H1 (cell line): ENCODE results near the gene SENP3. TPM values are rescaled to one million over a fixed set of nuclear protein-coding genes. Genes with fewer than 3 reads are reported as not detected.

Experiments
- CTCF ChIA-PET: fragments of 300-600 bp; sonication (Branson Sonifier 250); formaldehyde crosslinking; loops from one replicate; lab custom pipeline; 2021; ENCODE audit not compliant: partially characterized antibody; lab: Charles Lee
- POLR2A ChIA-PET: fragments of 300-600 bp; sonication (Branson Sonifier 250); formaldehyde crosslinking; loops from one replicate; lab custom pipeline; 2021; ENCODE audit warnings: inconsistent platforms; ENCODE audit not compliant: partially characterized antibody; lab: Charles Lee
- DNase-seq, 2 experiments: peaks; one replicate each; pipeline versions ENCODE4 v3.0.0 to v3.0.0-alpha.2; 2010 to 2022; ENCODE audit warnings: low spot score in 2 of 2, low read depth in 1 of 2, mixed read lengths in 1 of 2
- FAIRE-seq: peaks from 2 replicates; lab custom pipeline; 2011; peaks lifted over from hg19 to GRCh38; lab: Jason Lieb, UNC
- H2AFZ ChIP-seq: 2 replicates; pipeline ENCODE4 v1.8.1; 2012; ENCODE audit warnings: low read length, inconsistent platforms
- H2AK5ac ChIP-seq: 2 replicates; pipeline ENCODE4 v1.6.1; 2013; ENCODE audit warnings: low read depth, low read length
- H2BK120ac ChIP-seq: replicated peaks from 2 replicates; pipeline ENCODE3; 2013; ENCODE audit warnings: low read depth, low read length, inconsistent platforms
- H2BK12ac ChIP-seq: 2 replicates; pipeline ENCODE4 v1.6.1; 2013; ENCODE audit warnings: low read depth, low read length
- H2BK15ac ChIP-seq: 2 replicates; pipeline ENCODE4 v1.6.1; 2013; ENCODE audit warnings: low read length
- H2BK20ac ChIP-seq: 2 replicates; pipeline ENCODE4 v1.6.1; 2013; ENCODE audit warnings: low read length
- H2BK5ac ChIP-seq: 2 replicates; pipeline ENCODE4 v1.6.1; 2013; ENCODE audit warnings: low read depth, low read length
- H3K14ac ChIP-seq: 2 replicates; pipeline ENCODE4 v1.6.1; 2013; ENCODE audit warnings: inconsistent platforms; ENCODE audit not compliant: insufficient read length
- H3K18ac ChIP-seq: 2 replicates; pipeline ENCODE4 v1.6.1; 2013; ENCODE audit warnings: low read length; ENCODE audit errors: extremely low read depth
- H3K23ac ChIP-seq: 2 replicates; pipeline ENCODE4 v1.6.1; 2013; ENCODE audit warnings: inconsistent platforms; ENCODE audit not compliant: insufficient read length
- H3K23me2 ChIP-seq: 2 replicates; pipeline ENCODE4 v1.6.1; 2013; ENCODE audit warnings: low read depth, low read length
- H3K27ac ChIP-seq: 2 replicates; pipeline ENCODE4 v1.6.1; 2011; ENCODE audit warnings: low read depth, low read length, inconsistent platforms
- H3K27me3 ChIP-seq, 4 experiments: replicated peaks in 1 of 4; 1 replicate in 1 of 4; 2 replicates in 3 of 4; pipeline versions ENCODE4 v1.6.1 to v1.8.1; 2011 to 2013; ENCODE audit warnings: low read length in 3 of 4, mild to moderate bottlenecking in 3 of 4, inconsistent platforms in 2 of 4, mixed read lengths in 2 of 4, moderate library complexity in 1 of 4; ENCODE audit not compliant: control insufficient read depth in 3 of 4, insufficient read depth in 3 of 4; ENCODE audit errors: extremely low read depth in 1 of 4
- H3K36me3 ChIP-seq, 4 experiments: 2 replicates each; pipeline versions ENCODE4 v1.6.1 to v1.8.1; 2011 to 2013; ENCODE audit warnings: mild to moderate bottlenecking in 4 of 4, low read length in 3 of 4, moderate library complexity in 2 of 4, control low read depth in 1 of 4, inconsistent platforms in 1 of 4; ENCODE audit not compliant: insufficient read depth in 4 of 4, control insufficient read depth in 2 of 4
- H3K4ac ChIP-seq: replicated peaks from 2 replicates; pipeline ENCODE3; 2013; ENCODE audit warnings: low read length, low read depth, mixed read lengths, inconsistent platforms; ENCODE audit not compliant: insufficient read length
- H3K4me1 ChIP-seq, 4 experiments: replicated peaks in 1 of 4; 1 replicate in 1 of 4; 2 replicates in 3 of 4; pipeline versions ENCODE4 v1.6.1 to v1.8.1; 2011 to 2013; ENCODE audit warnings: low read length in 3 of 4, inconsistent platforms in 2 of 4, mixed read lengths in 1 of 4; ENCODE audit not compliant: insufficient read depth in 4 of 4, control insufficient read depth in 3 of 4
- H3K4me2 ChIP-seq, 2 experiments: 2 replicates each; pipeline versions ENCODE4 v1.6.1 to v1.8.1; 2011 to 2013; ENCODE audit warnings: low read depth in 2 of 2, low read length in 2 of 2, control low read depth in 1 of 2, inconsistent platforms in 1 of 2, mild to moderate bottlenecking in 1 of 2; ENCODE audit not compliant: insufficient read depth in 1 of 2
- H3K4me3 ChIP-seq, 4 experiments: fragments of 200-600, 300-600 bp in 1 of 4; sonication (generic), shearing (Covaris generic), sonication (Bioruptor Twin) in 1 of 4; 2 replicates each; pipeline versions ENCODE4 v1.5.1 to v1.8.1; 2011 to 2016; ENCODE audit warnings: low read length in 4 of 4, low read depth in 3 of 4, control low read depth in 2 of 4, inconsistent platforms in 2 of 4, mild to moderate bottlenecking in 2 of 4, mixed read lengths in 1 of 4, moderate library complexity in 1 of 4; ENCODE audit not compliant: insufficient read depth in 2 of 4; ENCODE audit errors: extremely low read depth in 1 of 4
- H3K56ac ChIP-seq: replicated peaks from 2 replicates; pipeline ENCODE3; 2013; ENCODE audit warnings: low read depth, mild to moderate bottlenecking, mixed read lengths, low read length, inconsistent platforms; ENCODE audit not compliant: insufficient read length
- H3K79me1 ChIP-seq: 2 replicates; pipeline ENCODE4 v1.6.1; 2013; ENCODE audit warnings: low read depth, low read length, control low read depth
- H3K79me2 ChIP-seq, 2 experiments: 2 replicates each; pipeline versions ENCODE4 v1.6.1 to v1.8.1; 2012 to 2013; ENCODE audit warnings: low read length in 2 of 2, mild to moderate bottlenecking in 2 of 2, inconsistent platforms in 1 of 2; ENCODE audit not compliant: insufficient read depth in 2 of 2, control insufficient read depth in 1 of 2
- H3K9ac ChIP-seq, 4 experiments: replicated peaks in 1 of 4; 1 replicate in 1 of 4; 2 replicates in 3 of 4; pipeline versions ENCODE4 v1.6.1 to v1.8.1; 2011 to 2013; ENCODE audit warnings: low read depth in 3 of 4, low read length in 3 of 4, control low read depth in 2 of 4, mild to moderate bottlenecking in 2 of 4, moderate library complexity in 2 of 4, inconsistent platforms in 1 of 4; ENCODE audit errors: extremely low read depth in 1 of 4
- H3K9me3 ChIP-seq, 2 experiments: 2 replicates each; pipeline versions ENCODE4 v1.6.1 to v1.8.1; 2012 to 2013; ENCODE audit warnings: mild to moderate bottlenecking in 2 of 2, moderate library complexity in 2 of 2, control low read depth in 1 of 2, inconsistent platforms in 1 of 2, low read depth in 1 of 2, low read length in 1 of 2, mixed read lengths in 1 of 2; ENCODE audit not compliant: insufficient read depth in 2 of 2
- H4K20me1 ChIP-seq, 2 experiments: replicated peaks in 1 of 2; 2 replicates each; pipeline versions ENCODE3 to v1.8.1; 2011 to 2013; ENCODE audit warnings: inconsistent platforms in 2 of 2, low read length in 2 of 2, mild to moderate bottlenecking in 1 of 2; ENCODE audit not compliant: insufficient read depth in 2 of 2, control insufficient read depth in 1 of 2
- H4K5ac ChIP-seq: 2 replicates; pipeline ENCODE4 v1.6.1; 2013; ENCODE audit warnings: low read length, low read depth, mixed read lengths, inconsistent platforms; ENCODE audit not compliant: insufficient read length
- H4K8ac ChIP-seq: 2 replicates; pipeline ENCODE4 v1.8.0; 2013; ENCODE audit warnings: mild to moderate bottlenecking, moderate library complexity, low read length, inconsistent platforms; ENCODE audit not compliant: insufficient read depth; ENCODE audit errors: extremely low read depth
- H4K91ac ChIP-seq: replicated peaks from 2 replicates; pipeline ENCODE3; 2013; ENCODE audit warnings: low read length, mixed read lengths, inconsistent platforms; ENCODE audit not compliant: insufficient read length
- EP300 ChIP-seq, 2 experiments: IDR thresholded peaks; 1 replicate in 1 of 2; 2 replicates in 1 of 2; pipeline ENCODE4 v1.6.1; 2011 to 2012; ENCODE audit warnings: low read depth in 2 of 2, low read length in 2 of 2, mild to moderate bottlenecking in 2 of 2, borderline replicate concordance in 1 of 2, inconsistent platforms in 1 of 2, moderate library complexity in 1 of 2
- MAX ChIP-seq: IDR thresholded peaks from 2 replicates; pipeline ENCODE4 v1.6.1; 2012; ENCODE audit warnings: inconsistent platforms
- RFX5 ChIP-seq: IDR thresholded peaks from 2 replicates; pipeline ENCODE4 v1.6.1; 2011; ENCODE audit warnings: low read depth, low read length, improper control_type of control experiment, borderline replicate concordance
- WGBS, 2 experiments: shearing (Covaris generic) in 1 of 2; methylation state at CpG; one replicate each; pipeline versions ENCODE4 v1.1.6 to v1.1.7; 2013 to 2015; ENCODE audit warnings: low lambda C conversion rate in 2 of 2, mixed read lengths in 2 of 2, inconsistent platforms in 1 of 2, low coverage in 1 of 2, missing lambda C conversion rate in 1 of 2; ENCODE audit not compliant: insufficient replicate concordance in 2 of 2, insufficient coverage in 1 of 2, insufficient read length in 1 of 2; ENCODE audit errors: extremely low coverage in 1 of 2, missing lambda C conversion rate in 1 of 2; 5-methylcytosine and 5-hydroxymethylcytosine counted together
- polyA plus RNA-seq, 7 experiments: library from polyadenylated mRNA; depleted of rRNA in 3 of 7; stranded (reverse) in 5 of 7; unstranded in 2 of 7; fragments of >200 nt in 5 of 7; fragments of 200-250 nt in 2 of 7; gene quantifications; 1 replicate in 5 of 7; 2 replicates in 1 of 7; 4 replicates in 1 of 7; pipeline versions ENCODE4 v1.2.1 to v1.2.3, GENCODE V29; 2011 to 2013; ENCODE audit warnings: missing spikeins in 2 of 7, mixed read lengths in 2 of 7
- total RNA-seq: library from RNA; stranded (reverse); fragmentation: NEBNext Ultra II Directional; extraction: Animal tissue kit (Norgen Biotek cat#: 25700); gene quantifications from 2 replicates; pipeline ENCODE4 v1.2.1, GENCODE V29; 2021

SENP3 gene
- total and polyA plus RNA-seq, 2 of the 8 experiments (the other 6 are each of a cell fraction or from before 2014, with no cell fraction given), result 86.2 to 129 TPM

GRCh38 chr17:7557147-7557764, 4.5 kb upstream of the SENP3 start:
- FAIRE-seq (no peak), DNase-seq (no peak)
- Histone ChIP-seq H3K23me2 (peaks cover 2% of the 10 kb centered on the region; the same call in 1 of the 2 replicates), H4K20me1 (peaks cover 0 to 3% of the 10 kb centered on the region in 2 experiments), H3K9ac (no peak overlapping the region), H3K4me2 (peak overlapping the region; percentile 34 to 61), H2BK5ac (peak overlapping the region; percentile 39; the same call in 1 of the 2 replicates), H2AK5ac (no peak overlapping the region; the same call in 1 of the 2 replicates), H3K27ac (no peak overlapping the region), H2BK12ac (peak overlapping the region; percentile 43; the same call in 1 of the 2 replicates), H2BK120ac (no peak overlapping the region), H3K27me3 (no peaks in the 10 kb centered on the region), H3K4me3 (peak overlapping the region in 1 of 4 experiments; percentile 34; a peak in 1 of 8 replicates), H3K18ac (peak overlapping the region; percentile 32; the same call in 1 of the 2 replicates), H3K56ac (no peak overlapping the region), H4K5ac (peak overlapping the region; percentile 55), H2AFZ (no peak overlapping the region), H4K8ac (peak overlapping the region; percentile 46; the same call in 1 of the 2 replicates), H2BK15ac (peak overlapping the region; percentile 61; the same call in 1 of the 2 replicates), H2BK20ac (0 out of 2 replicates have a peak overlapping the region, but pooled peaks have one; percentile 13), H3K4ac (peak overlapping the region; percentile 66), H4K91ac (no peak overlapping the region), H3K4me1 (peaks cover 11 to 37% (median 23%) of the 10 kb centered on the region in 4 experiments), H3K9me3 (no peaks in the 10 kb centered on the region), H3K14ac (no peak overlapping the region), H3K79me1 (no peaks in the 10 kb centered on the region; the same call in 1 of the 2 replicates), H3K79me2 (peaks cover 0 to 3% of the 10 kb centered on the region in 2 experiments; a peak in 2 of 4 replicates), H3K36me3 (no peaks in the 10 kb centered on the region), H3K23ac (no peak overlapping the region)
- WGBS, 2 experiments, result 57 to 100% methylated on average over 1 to 14 of the region's 19 CpGs
- CTCF ChIA-PET, result interaction anchor here (0.6 to 12.7 kb wide), 14 partner anchors 9 to 338 kb away, joined by 3 to 251 read pairs (median 4); partner anchors contain the start of genes SLC2A4, SOX15, TP53 and WRAP53
- no peak for TF ChIP-seq RFX5
- no peak for TF ChIP-seq EP300 (IDR thresholded peaks at IDR 0.05; ENCODE audit: borderline replicate concordance in 1 of 2, low read depth in 2 of 2, low read length in 2 of 2)
- TF ChIP-seq MAX, result peak; percentile 2; the same call in 1 of the 2 replicates
- POLR2A ChIA-PET, result interaction anchor here (0.7 to 37.5 kb wide), 20 partner anchors 8 to 294 kb away, joined by 3 to 1144 read pairs (median 4); partner anchors contain the start of genes ACAP1, CD68, MPDU1 and POLR2A
